ENCODE measurements around the gene FHL1.
A peak's percentile ranks its signal among the peaks of the same experiment; 100 is the strongest.
"Not testable (repeated sequence)": the region's sequence is repeated elsewhere in the genome, so short reads cannot be mapped to it uniquely, and the experiment has no call there.

The FHL1 gene

GRCh38 chrX:136147976-136148375, 643 bp downstream of the FHL1 start:
- no peak for DNase-seq

DNA sequence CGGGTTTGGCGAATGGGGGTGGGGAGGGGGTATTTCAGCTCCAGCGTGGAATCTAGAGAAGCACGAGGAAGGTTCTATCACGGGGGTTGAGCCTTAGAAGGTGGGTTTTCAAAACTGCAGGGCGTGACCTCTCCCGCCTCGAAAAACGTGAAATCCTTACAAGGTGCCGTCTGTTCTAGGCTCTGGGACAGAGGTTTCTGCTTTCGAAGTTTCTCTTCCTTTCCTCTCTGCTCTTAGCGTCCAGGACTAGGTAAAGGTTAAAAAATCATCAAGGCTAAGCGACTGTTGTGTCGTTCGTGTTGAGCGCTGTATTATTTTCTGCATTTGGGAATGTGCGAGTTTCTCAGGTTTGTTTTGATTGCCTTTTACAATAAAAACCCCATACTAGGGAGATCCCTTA, 1.1 kb downstream of the FHL1 start:
- DNase-seq = no peak

DNA sequence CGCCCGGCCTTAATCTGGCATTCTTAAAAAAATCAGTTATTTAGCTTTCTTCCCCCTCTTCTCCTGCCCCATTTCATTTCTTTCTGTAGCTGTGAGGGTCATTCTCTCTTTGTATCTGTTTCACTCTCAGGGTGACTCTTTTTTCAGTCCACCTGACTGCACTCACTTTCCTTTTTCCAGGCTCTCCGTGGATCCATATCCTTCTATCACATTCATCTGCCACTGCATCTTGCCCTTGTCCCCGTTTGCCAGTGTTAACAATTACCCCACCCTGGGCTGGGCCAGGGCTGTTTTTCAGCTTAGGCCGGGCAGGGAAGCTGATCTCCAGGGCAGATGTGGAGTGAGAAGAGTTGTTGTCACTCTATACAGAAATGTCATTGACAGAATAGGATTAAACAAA, 7.7 kb downstream of the FHL1 start:
- DNase-seq = no peak

- no peak for DNase-seq
These were observed 9.3 kb downstream of the FHL1 start for GRCh38 chrX:136156560-136157117.

- DNase-seq = no peak
These were observed 9.9 kb downstream of the FHL1 start for GRCh38 chrX:136157187-136157586.

DNA sequence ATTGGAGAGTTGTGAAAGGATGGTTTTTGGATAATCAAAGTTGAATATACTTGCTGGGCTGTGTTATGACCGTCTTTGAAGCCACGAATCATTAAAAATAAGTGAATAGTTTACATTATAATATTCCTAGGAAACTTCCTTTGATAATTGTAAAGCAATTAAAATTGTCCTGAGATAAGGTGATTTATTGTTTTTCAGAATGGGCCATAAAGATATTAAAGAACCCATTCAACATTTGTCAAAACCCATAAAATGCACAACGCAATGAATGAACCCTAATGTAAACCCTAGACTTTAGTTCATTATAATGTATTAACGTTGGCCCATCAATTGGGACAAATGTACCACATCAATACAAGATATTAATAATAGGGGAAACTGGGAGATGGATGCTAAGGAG, 11.4 kb downstream of the FHL1 start:
- DNase-seq = no peak

DNA sequence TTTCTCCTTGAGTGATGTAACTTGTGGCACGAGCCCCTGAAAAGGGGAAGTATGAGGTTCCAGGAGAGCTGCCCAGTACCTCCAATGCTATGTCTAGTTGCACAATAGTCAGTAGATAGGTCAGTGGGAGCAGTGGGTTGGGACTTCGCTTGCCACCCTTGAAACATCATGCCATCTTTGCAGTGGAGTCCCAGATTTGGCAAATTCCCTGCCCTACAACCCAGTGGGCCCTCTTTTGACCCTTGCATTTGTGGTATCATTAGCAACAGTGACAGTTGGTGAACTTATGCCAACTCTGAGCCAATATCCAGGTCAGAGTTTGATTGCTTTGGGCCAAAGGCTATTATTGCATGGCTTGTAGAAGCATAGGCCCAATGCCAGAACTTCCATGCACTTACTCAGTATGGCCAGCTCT, 12.3 kb downstream of the FHL1 start:
- DNase-seq = no peak

DNA sequence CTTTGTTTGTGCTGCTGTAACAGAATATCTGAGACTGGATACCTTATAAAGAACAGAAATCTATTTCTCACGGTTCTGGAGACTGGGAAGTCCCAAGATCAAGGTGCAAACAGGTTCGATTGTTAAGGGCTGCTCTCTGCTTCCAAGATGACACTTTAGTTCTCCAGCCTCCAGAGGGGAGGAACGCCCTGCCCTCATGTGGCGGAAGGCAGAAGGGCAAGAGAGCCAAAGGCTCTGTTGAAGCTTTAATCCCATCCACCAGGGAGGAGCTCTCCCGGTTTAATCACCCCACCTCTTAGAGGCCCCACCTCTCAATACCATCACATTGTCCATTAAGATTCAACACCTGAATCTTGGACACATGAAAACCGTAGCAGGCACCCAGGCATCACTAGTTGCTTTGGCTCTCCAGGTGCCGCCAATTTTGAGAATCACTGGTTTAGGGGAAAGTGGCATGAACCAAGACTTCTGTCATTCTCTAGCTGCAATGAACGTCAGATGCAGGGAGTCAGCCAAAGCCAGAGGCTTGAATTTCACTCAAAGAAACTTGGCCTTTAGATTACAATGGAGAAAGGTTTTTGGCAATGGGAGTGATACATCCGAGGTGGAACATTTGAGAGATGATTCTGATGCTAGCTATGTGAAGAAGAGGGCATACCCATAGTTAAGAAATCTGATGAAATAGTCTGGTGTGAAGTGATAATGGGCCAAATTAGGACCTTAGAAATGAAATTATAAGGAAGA, 15.7 kb downstream of the FHL1 start:
- DNase-seq = peak; percentile 47

GRCh38 chrX:136163689-136164088, 16.4 kb downstream of the FHL1 start:
- DNase-seq = no peak

GRCh38 chrX:136165406-136165805, 18.1 kb downstream of the FHL1 start:
- DNase-seq = no peak

GRCh38 chrX:136166221-136166855, 19.0 kb downstream of the FHL1 start:
- no peak for DNase-seq

DNA sequence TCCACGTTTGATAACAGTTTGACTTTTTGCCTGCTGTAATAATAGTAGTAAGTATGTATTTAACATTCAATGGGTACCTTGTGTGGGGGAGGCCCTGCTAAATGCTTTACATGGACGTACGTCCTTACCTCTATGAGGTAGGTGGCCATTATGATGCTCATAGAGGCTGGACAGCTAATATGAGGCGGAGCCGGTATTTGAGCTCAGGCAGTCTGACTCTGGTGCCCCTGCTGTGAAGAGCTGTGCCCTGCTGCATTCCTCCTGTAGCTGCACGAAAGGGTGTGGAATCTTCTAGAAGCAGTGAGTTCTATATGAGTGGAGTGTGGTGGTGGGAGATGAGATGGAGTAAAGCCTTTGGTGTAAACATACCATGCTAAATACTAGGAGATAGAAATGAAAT, 20.7 kb downstream of the FHL1 start:
- DNase-seq = not testable (repeated sequence)

GRCh38 chrX:136168929-136169735, 21.8 kb downstream of the FHL1 start:
- DNase-seq = no peak

- no peak for DNase-seq
These were observed 22.9 kb downstream of the FHL1 start for GRCh38 chrX:136170139-136170800.

GRCh38 chrX:136171420-136171819, 24.1 kb downstream of the FHL1 start:
- no peak for DNase-seq

- DNase-seq = no peak
These were observed 29.1 kb downstream of the FHL1 start for GRCh38 chrX:136176399-136176825.

DNA sequence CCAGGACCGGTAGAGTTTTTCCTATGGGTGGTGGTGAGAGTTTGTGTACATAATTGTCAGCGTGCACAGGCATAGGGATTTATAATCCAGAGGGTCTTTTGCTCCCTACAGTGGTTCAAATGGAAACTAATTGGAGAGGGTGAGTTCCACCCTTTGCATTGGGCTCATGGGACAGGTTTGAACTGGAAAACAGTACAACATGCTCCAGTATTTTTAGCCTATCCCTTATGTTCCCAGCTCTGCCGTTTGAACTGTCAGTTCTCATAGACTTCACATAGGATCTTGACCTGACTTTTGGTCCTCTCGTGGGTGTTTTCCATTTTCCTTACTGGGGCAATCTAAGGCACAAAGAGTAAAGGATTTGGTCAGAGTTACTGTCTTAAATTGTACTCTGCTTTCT, 31.8 kb downstream of the FHL1 start:
- no peak for DNase-seq

GRCh38 chrX:136182414-136182813, 35.1 kb downstream of the FHL1 start:
- DNase-seq = no peak

GRCh38 chrX:136183172-136183571, 35.8 kb downstream of the FHL1 start:
- no peak for DNase-seq

DNA sequence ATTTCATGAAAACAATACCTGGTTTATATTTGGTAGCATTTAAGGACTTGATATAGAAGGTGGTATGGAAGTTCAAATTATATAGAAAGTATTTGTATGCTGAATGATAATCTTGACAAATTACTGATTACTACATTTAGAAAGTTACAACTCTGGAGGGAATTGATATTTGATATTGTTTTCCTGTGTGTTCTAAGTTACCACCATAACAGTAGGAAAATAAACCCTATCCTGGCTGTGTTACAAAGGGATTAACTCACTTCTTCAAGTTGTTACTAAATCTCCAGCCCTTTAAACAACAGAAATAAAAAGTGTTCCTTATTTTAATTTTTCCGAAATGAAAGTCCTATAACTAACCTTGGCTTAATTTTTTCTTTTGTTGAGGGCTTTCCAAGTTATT, 36.6 kb downstream of the FHL1 start:
- no peak for DNase-seq

- DNase-seq = no peak
These were observed 38.2 kb downstream of the FHL1 start for GRCh38 chrX:136185401-136186022.

DNA sequence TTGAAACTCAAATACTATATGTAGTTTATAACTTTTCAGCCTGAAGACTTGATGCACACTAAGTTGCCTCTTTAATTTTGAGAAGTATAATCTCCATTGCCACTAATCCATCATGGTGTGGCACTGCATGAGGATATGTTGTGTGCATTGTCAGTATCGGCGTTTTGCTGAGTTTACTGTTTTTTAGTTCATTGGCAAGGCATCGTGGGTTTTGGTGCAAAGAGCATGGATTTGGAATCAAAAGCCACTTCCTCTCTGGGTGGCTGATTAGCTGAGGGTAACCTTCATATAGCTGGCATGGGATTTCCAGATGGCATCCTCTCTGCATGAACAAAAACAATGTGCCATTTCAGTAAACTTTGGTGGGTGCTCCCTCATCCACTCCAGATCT, 38.7 kb downstream of the FHL1 start:
- no peak for DNase-seq

DNA sequence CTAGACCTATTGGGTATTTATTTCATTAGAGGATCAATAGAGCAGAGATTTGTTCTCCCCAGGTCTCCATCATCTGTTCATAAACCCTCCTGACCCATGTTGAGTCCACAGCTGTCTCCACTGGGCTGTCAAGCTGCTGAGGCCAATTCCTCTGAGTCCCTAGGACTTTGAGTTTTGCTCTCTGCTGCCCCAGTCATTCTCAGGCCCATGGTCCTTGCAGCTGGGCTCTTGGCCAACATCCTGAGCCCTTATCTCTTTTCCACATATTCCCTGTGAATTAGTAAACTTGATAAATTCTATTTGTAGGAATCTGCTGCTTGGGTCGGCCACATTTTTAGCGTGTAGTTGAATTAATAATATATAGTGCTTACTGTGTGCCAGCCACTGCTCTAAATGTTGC, 41.9 kb downstream of the FHL1 start:
- DNase-seq = no peak

Data from CD4-positive, alpha-beta T cell treated with Interleukin-12 subunit alpha and Interleukin-12 subunit beta, for 1 hour (primary cell).